GM18508 (cell line): ENCODE results near the gene FALEC.

Experiments used
- ATAC-seq: cut with Tn5 transposase; IDR thresholded peaks from one replicate; pipeline ENCODE4 v1.9.1; 2021; ENCODE audit warnings: moderate number of reproducible peaks; ENCODE audit not compliant: insufficient read depth, unreplicated experiment

FALEC gene

GRCh38 chr1:150511551-150511950, 4.0 kb upstream of the FALEC start:
- ATAC-seq = no peak

GRCh38 chr1:150511985-150512660, 3.4 kb upstream of the FALEC start:
- ATAC-seq = no peak

- no peak for ATAC-seq
Observed at GRCh38 chr1:150512846-150513245, 2.7 kb upstream of the FALEC start.

- no peak for ATAC-seq
Observed at GRCh38 chr1:150513351-150513791, 2.2 kb upstream of the FALEC start.

- no peak for ATAC-seq
Observed at GRCh38 chr1:150514260-150514659, 1.3 kb upstream of the FALEC start.

GRCh38 chr1:150514913-150515327, 632 bp upstream of the FALEC start:
- ATAC-seq = no peak

- ATAC-seq = no peak
Observed at GRCh38 chr1:150516050-150516591, 569 bp downstream of the FALEC start.

GRCh38 chr1:150516616-150517015, 1.1 kb downstream of the FALEC start:
- no peak for ATAC-seq

- no peak for ATAC-seq
Observed at GRCh38 chr1:150521196-150521968, 5.8 kb downstream of the FALEC start.

- ATAC-seq = no peak
Observed at GRCh38 chr1:150525348-150525747, 9.8 kb downstream of the FALEC start.

- no peak for ATAC-seq
Observed at GRCh38 chr1:150528196-150528595, 12.6 kb downstream of the FALEC start.

- no peak for ATAC-seq
Observed at GRCh38 chr1:150529017-150529416, 13.5 kb downstream of the FALEC start.

- no peak for ATAC-seq
Observed at GRCh38 chr1:150530491-150531159, 15.1 kb downstream of the FALEC start.

- no peak for ATAC-seq
Observed at GRCh38 chr1:150532860-150533259, 17.3 kb downstream of the FALEC start.

- ATAC-seq = no peak
Observed at GRCh38 chr1:150534002-150534401, 18.4 kb downstream of the FALEC start.

GRCh38 chr1:150535511-150536287, 20.1 kb downstream of the FALEC start:
- ATAC-seq = no peak

- ATAC-seq = no peak
Observed at GRCh38 chr1:150536836-150537731, 21.5 kb downstream of the FALEC start.

- no peak for ATAC-seq
Observed at GRCh38 chr1:150537732-150538684, 22.5 kb downstream of the FALEC start.
